T-helper 2 cell treated with Interferon-gamma antibody and Interleukin-4, amounts not matched to agents 100 ng/mL and 5 ng/mL, for 36 hours (primary cell): Measurements from ENCODE around the gene ABHD8. TPM values are rescaled to one million over a fixed set of nuclear protein-coding genes. Genes with fewer than 3 reads are reported as not detected.

Source experiments
- intact Hi-C: fragments of 100-400 bp; cut with micrococcal nuclease; formaldehyde crosslinking; loops from one replicate; pipeline ENCODE4 v1.15.1; 2023
- total RNA-seq: library from RNA; stranded (reverse); gene quantifications from 2 replicates; pipeline ENCODE4 v1.2.3, GENCODE V29; 2022

Gene ABHD8
- total RNA-seq, 1 donor from 2014 or later, result 9.2 TPM

DNA sequence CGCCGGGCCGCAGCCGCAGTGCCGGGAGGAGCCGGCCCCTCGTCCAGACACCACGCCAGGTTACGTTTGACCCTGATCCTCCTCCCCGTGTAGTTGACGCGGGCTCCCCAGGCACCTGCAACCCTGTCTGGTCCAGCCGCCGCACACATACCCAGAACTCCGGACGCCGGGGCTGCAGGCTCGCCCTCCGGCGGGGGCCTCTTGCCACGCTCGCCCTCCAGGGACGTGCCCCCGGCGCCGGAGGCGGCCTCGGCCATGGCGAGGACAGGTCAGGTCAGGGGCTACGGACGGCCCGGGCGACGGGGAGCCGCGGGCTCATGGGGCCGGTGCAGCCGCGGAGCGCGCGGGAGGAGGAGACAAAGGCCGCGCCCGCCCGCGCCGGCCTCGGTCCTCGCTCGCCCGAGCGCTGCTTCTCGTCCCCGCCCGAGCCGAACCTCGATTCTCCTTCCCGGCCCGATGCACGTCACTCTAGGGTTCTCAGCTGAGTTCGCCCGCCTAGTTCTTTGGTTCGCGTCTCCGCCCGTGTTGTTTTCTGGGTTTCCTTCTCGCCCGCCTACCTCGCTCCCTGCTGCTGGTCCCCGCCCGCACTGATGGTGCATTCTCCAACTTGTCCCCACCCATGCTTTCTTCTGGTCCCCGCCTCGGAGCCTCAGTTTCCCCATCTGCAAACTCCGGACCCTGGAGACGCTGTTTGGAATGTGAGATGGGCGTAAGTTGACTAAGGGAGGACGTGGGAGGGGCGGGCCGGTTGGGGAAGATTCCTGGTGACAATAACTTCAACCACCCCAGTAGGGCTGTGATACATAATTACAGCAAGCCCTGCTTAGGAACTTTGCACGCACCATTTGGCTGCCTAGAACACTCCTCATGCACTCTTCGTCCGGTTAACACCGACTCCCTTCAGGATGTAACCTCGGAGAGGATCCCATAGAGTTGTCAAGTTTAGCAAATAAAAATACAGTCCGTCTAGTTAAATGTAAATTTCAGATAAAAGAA is 31.5 kb upstream of the ABHD8 start, which contains the start of gene ANO8:
TSS of gene ANO8 (minus strand) at position 442 of the 996 bp plus-strand sequence. CDS start at position 257, 185 bp downstream.
- intact Hi-C loops, result loop anchor here (5.0 kb wide), 4 partner anchors 58 to 178 kb away; partner anchors contain the start of genes BST2, CCDC194 and PGLS

DNA sequence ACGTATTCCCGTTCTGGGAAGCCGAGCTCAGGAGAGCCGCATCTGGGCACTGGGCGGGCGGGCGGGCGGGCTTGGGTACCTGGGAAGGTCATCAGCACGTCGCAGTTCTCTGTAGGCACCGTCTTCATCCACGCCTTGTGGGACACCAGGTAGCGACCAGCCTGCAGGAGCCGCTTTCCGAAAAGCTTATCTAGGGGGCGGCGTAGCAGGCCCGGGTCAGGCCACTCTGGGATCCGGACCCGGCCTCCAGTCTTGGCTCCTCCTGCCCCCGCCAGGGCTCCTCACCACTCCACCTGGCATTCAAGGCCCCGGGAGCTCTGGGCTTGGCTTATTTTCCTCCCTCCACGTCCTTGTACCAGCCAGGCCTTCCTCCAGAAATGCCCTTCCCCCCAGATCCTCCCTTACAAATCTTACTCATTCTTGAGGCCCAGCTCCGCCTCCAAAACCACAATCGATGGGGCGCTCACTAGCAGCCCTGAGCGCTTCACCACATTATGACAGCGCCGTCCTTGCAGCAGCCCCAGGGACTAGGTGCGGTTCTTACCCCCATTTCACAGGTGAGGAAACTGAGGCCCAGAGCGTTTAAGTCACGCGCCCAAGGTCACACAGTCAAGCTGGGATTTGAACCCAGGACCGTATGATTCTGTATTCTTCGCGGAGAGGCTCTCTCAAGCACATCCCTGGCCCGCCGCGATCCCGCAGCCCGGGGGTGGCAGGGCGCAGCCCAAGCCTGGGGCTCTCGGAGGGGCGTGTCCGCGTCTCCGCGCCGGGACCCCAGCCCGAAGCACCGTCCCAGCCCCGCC is 30.6 kb upstream of the ABHD8 start:
- intact Hi-C loops, result no loop called here

- intact Hi-C loops, result no loop called here
These were observed 29.7 kb upstream of the ABHD8 start for GRCh38 chr19:17332677-17333581.

DNA sequence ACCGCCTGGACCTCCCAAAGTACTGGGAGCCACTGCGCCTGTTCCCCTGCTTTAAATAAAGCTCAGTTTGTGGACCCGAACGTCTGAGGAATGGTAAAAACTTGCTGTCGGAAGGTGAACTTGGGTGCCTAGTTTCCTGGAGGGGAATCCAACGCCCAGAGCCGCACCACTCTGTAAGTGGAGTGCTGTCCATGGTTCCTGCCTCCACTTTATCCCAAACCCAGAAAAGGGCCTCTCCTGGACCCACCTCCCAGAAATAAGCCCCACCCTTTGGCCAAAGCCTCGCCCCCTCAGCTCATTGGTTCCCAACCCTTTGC is 29.1 kb upstream of the ABHD8 start:
- intact Hi-C loops, result no loop called here

DNA sequence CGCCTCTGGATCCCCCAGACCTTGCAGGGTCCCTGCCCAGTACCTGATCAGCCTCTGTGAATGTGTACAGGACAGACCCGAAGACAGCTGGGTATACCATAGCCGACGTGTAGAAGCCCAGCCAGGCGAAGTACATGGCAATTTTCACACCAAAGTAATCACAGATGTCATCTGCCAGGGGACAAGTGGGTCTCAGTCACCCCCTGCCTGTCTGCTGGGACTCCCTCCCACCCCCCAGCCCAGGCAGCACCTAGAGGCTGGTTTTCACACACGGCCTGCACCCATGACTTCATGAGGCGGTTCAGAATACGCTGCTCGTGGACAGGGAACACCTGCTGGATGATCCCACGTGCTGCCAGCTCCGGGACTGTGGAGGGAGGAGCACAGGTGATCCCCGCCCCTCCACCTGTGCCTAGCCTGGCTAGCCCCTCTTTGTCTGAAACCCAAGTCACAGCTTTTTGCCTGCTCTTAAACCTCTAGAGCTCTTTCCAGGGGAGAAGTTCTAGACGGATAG is 27.9 kb upstream of the ABHD8 start:
- intact Hi-C loops, result no loop called here

- intact Hi-C loops, result no loop called here
These were observed 27.2 kb upstream of the ABHD8 start for GRCh38 chr19:17330262-17331044.

DNA sequence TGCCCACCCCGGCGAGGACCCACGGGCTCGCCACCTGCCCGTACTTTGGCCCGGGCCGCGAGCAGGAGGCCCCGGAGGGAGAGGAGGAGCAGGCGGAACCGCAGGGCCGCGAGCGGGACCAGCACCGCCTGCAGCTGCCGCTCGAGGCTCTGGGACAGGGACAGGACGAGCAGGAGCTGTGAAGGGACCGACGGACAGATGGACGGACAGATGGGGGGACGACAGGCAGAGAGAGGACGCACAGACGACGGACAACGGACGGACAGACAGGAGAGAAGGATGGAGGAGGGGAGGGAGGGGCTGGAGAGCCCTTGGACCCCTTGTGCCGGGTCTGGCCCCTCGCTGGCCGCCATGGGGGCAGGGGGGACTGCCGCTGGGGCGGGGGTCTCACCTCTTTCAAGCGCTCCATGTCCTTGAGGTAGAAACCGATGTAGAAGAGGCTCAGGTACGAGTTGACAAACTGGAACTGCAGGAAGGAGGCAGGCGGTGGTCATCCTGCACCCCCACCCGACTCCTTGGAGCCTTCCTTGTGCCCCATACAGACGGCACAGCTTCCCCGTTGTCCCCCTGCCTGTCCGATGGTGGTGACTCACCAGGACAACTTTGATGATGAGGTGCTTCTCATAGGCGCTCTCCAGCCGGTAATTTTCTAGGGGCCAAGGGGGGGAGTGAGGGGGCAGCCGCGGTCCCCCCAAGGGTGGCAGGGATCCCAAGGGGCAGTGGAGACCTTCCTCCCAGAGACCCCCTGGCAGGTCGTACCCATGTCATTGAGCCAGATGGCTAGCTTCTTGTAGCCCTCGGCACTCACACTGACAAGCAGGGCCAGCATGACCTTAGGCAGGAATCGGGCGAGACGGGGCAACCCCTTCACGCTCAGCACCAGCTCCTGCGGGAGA is 26.4 kb upstream of the ABHD8 start:
- intact Hi-C loops, result no loop called here

- intact Hi-C loops, result no loop called here
These were observed 25.5 kb upstream of the ABHD8 start for GRCh38 chr19:17328517-17329365.

DNA sequence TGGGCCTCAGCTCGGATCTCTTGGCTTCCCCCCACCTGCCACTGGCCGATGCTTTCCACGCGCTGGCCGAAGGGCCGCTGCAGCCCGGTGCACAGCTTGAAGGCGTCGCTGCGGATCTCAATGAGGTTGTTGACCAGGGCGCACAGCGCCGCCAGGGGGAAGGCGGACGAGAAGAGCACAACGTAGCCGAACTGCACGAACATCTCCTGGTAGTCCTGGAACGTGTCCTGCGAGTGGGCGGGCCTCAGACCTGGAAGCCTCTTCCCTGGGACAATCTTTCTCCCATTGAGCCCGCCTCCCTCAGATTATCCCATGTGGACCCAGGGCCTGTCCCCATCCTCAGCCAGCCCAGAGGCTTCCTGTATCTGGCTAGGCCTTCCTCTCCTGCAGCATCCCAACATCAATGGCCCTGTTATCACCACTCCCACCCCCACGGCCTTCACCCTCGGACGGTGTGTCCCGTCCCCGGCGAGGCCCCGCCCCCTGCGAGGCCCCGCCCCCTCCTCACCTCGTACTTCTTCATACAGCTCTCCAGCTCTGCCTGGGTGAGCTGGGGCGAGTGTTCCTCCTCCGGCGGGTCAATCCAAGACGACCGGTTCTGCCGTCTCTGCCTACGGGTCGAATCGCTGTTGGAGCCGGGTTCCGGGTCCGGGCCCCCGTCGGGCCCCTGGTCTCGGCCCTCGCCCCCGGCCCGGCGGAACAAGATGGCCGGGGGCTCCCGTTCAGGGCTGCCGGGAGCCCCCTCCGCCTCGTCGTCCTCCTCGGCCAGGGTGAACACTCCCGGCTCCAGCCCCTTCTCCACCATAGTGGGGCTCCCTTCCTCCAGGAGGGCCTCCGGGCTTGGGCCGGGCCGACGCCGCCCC is 24.7 kb upstream of the ABHD8 start:
- intact Hi-C loops, result no loop called here

DNA sequence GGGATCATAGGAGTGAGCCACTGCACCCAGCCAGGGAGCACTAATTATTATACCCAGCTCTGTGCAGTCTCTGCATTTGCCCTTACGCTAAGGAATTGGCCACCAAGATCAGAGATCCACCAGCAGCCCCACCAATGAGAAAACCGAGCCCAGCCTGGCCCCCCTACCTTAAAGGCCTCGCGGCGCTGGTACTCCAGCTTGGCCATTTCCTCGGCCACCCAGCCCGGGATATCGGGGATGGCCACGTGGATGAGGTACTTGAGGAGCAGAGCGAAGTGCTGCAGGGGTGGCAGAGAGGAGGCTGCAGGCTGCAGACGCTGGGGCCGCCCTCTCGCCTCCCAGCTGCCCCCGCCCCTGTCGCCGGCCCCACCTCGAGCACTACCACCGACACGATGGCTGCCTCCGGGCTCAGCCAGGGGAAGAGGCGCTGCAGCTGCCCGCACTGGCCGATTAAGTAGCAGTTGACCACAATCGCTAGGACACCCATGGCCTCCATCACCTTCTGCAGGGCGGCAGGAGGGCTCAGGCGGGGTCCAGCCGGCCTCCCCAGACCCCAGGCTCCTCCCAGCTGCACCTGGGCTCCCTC is 23.9 kb upstream of the ABHD8 start:
- intact Hi-C loops, result no loop called here

DNA sequence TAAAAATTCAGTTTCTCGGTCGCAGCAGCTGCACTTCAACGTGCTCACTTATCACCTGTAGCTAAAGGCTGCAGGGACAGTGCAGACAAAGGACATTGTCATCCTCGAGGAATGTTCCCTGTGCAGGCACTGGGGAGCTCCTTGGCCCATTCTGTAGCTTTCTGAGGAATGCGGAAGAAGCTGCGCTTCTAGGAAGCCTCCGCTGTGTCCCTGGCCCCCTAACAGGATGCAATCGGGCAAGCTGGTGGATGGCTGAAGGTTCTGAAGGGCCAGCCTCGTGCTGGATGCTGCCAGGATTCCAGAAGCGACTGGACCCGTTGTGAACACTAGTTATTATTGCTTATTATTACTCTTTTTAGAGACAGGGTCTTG is 23.4 kb upstream of the ABHD8 start:
- intact Hi-C loops, result no loop called here

DNA sequence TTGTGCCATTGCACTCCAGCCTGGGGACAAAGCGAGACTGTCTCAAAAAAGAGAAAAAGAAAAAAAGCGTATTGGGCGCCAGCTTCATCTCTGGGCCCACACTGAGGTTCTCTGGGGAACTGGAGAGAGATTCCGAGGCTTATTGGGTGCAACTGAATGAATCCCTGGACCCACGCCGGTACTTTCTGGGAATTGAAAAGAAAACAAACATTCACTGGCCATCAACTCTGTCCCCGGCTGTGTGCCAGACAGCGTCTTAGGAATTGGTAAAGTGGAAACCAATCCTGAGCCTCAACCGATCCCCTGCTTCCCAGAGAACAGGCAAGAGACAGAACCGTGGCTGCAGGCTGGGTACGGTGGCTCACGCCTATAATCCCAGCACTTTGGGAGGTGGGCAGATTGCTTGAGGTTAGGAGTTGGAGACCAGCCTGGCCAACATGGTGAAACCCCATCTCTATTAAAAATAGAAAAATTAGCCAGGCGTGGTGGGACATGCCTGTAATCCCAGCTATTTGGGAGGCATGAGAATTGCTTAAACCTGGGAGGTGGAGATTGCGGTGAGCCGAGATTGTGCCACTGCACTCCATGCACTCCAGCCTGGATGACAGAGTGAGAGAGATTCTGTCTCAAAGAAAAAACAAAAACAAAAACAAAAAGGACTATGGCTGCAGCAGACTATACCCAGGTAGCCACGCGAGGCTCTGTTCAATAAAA is 22.8 kb upstream of the ABHD8 start:
- intact Hi-C loops, result no loop called here

DNA sequence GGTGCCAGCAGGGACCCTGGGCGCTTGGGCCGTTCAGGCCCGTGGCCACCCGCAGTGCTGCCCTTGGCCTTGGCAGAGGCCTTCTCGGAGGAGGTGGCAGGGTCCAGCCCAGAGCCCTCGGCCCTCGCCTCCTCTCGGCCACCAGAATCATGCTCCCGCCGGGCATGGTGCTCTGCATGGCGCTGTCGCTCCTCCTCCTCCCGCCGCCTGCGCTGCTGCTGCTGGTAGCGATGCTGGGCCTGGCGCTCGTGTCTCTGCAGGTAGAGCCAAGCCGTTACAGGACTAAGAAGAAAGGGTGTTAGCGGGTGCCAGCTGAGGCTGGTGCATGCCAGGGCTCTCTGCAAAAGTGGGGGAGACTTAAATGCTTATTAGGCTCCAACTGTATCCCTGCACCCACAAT is 21.9 kb upstream of the ABHD8 start:
- intact Hi-C loops, result no loop called here

DNA sequence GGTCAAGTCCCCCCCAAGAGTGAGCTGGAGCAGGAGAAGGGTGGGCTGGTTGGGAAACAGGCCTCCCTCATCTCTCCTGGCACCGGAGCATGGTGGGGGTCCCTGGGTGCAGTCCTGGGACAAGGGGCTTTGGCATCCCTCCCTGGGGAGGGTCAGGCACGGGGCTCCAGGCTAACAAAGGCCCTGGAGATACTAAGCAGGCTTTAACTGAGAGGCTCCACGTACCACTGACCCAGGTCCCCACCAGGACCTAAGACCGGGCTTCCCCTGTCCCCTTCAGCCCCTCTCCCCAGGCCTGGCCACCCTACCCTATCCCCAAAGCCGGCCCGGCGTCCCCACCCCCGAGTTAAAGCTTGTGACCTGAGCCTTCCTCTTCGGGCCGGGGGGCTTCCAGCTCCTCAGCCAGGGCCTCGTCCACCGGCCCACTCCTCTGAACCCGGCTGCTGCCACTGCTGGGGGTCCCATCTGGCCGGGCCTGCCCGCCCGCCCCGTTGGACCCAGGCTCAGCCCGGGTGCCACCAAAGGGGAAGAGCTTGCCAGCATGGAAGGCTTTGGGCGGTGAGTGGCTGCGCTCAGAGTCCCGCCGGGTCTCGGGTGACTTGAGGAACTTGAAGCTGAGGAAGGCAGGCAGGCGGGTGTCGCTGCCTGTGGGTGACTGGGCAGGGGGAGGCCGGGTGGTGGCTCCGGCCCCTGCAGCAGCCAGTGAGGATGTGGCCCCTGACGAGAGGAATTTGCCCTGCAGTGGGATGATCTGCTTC is 21.3 kb upstream of the ABHD8 start:
- intact Hi-C loops, result no loop called here

DNA sequence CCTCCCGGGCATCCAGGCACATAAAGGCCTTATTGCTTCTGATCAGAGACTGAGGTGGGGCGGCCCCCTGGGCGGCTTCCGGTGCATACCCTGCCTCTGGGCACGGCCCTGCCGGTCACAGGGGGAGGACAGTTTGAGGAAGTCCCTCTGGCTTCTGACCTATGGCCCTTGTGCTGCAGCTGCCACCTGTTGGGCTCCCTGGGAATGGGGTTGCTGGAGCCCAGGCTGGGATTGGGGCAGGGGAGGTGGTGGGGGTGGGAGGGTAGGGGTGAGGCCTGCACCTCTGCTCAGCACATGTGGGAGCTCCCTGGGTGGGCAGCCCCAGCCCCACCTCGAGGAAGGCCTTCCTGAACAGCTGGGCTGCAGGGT is 20.7 kb upstream of the ABHD8 start:
- intact Hi-C loops, result no loop called here
